ENCODE data around the gene SLFN13.
"Not testable (repeated sequence)": the region's sequence is repeated elsewhere in the genome, so short reads cannot be mapped to it uniquely, and the experiment has no call there.

Gene SLFN13

GRCh38 chr17:35423761-35424160 is 24.8 kb downstream of the SLFN13 start:
- Histone ChIP-seq H3K36me3 (ENCODE audit: low read depth) (no peaks in the 10 kb centered on the region), H3K27me3 (ENCODE audit: insufficient read depth, poor library complexity, severe bottlenecking) (peaks cover 37% of the 10 kb centered on the region), H3K4me1 (ENCODE audit: insufficient read depth, poor library complexity, severe bottlenecking) (no peaks in the 10 kb centered on the region), H3K4me3 (ENCODE audit: severe bottlenecking) (no peak overlapping the region), H3K27ac (ENCODE audit: poor library complexity, severe bottlenecking) (no peak overlapping the region), H3K9me3 (ENCODE audit: severe bottlenecking) (no peaks in the 10 kb centered on the region)
- DNase-seq (ENCODE audit: low spot score) (no peak), ATAC-seq (ENCODE audit: low read depth) (no peak)
- no peak for TF ChIP-seq CTCF (IDR thresholded peaks at IDR 0.05; ENCODE audit: poor library complexity, severe bottlenecking)

GRCh38 chr17:35421069-35421468 is 27.5 kb downstream of the SLFN13 start:
- not testable (repeated sequence) for DNase-seq (ENCODE audit: low spot score); H3K9me3 ChIP-seq (ENCODE audit: severe bottlenecking); H3K4me1 ChIP-seq (ENCODE audit: insufficient read depth, poor library complexity, severe bottlenecking); ATAC-seq (ENCODE audit: low read depth); H3K27ac ChIP-seq (ENCODE audit: poor library complexity, severe bottlenecking); H3K4me3 ChIP-seq (ENCODE audit: severe bottlenecking); H3K36me3 ChIP-seq (ENCODE audit: low read depth)
- peaks cover 35% of the 10 kb centered on the region for H3K27me3 ChIP-seq (ENCODE audit: insufficient read depth, poor library complexity, severe bottlenecking)

- TF ChIP-seq CTCF (IDR thresholded peaks at IDR 0.05; ENCODE audit: poor library complexity, severe bottlenecking): no peak
- Histone ChIP-seq H3K4me1 (ENCODE audit: insufficient read depth, poor library complexity, severe bottlenecking) (no peaks in the 10 kb centered on the region), H3K4me3 (ENCODE audit: severe bottlenecking) (no peak overlapping the region), H3K27ac (ENCODE audit: poor library complexity, severe bottlenecking) (no peak overlapping the region), H3K27me3 (ENCODE audit: insufficient read depth, poor library complexity, severe bottlenecking) (peaks cover 38% of the 10 kb centered on the region), H3K36me3 (ENCODE audit: low read depth) (no peaks in the 10 kb centered on the region), H3K9me3 (ENCODE audit: severe bottlenecking) (no peaks in the 10 kb centered on the region)
- no peak for DNase-seq (ENCODE audit: low spot score)
- no peak for ATAC-seq (ENCODE audit: low read depth)
Observed at GRCh38 chr17:35416659-35417058, 31.9 kb downstream of the SLFN13 start.

GRCh38 chr17:35414707-35415106 is 33.9 kb downstream of the SLFN13 start:
- H3K27me3 ChIP-seq (ENCODE audit: insufficient read depth, poor library complexity, severe bottlenecking): peaks cover 40% of the 10 kb centered on the region
- DNase-seq (ENCODE audit: low spot score); H3K4me1 ChIP-seq (ENCODE audit: insufficient read depth, poor library complexity, severe bottlenecking); H3K36me3 ChIP-seq (ENCODE audit: low read depth); ATAC-seq (ENCODE audit: low read depth); H3K9me3 ChIP-seq (ENCODE audit: severe bottlenecking); H3K4me3 ChIP-seq (ENCODE audit: severe bottlenecking); H3K27ac ChIP-seq (ENCODE audit: poor library complexity, severe bottlenecking): not testable (repeated sequence)

GRCh38 chr17:35414247-35414646 is 34.3 kb downstream of the SLFN13 start:
- DNase-seq (ENCODE audit: low spot score): no peak
- no peak for ATAC-seq (ENCODE audit: low read depth)

More at GRCh38 chr17:35414247-35414646, 34.3 kb downstream of the SLFN13 start:
- H3K4me1 ChIP-seq (ENCODE audit: insufficient read depth, poor library complexity, severe bottlenecking): no peaks in the 10 kb centered on the region
- no peak overlapping the region for H3K4me3 ChIP-seq (ENCODE audit: severe bottlenecking)
- no peak overlapping the region for H3K27ac ChIP-seq (ENCODE audit: poor library complexity, severe bottlenecking)
- H3K27me3 ChIP-seq (ENCODE audit: insufficient read depth, poor library complexity, severe bottlenecking): peaks cover 39% of the 10 kb centered on the region
- TF ChIP-seq CTCF (IDR thresholded peaks at IDR 0.05; ENCODE audit: poor library complexity, severe bottlenecking): no peak
- H3K36me3 ChIP-seq (ENCODE audit: low read depth): no peaks in the 10 kb centered on the region
- H3K9me3 ChIP-seq (ENCODE audit: severe bottlenecking): no peaks in the 10 kb centered on the region
